Duodenal mucosa (tissue), 2 donors: Measurements from ENCODE around the gene LINC00237.

ENCODE experiments used
- H3K27ac ChIP-seq: one replicate; pipeline ENCODE4 v1.7.0; 2013; ENCODE audit warnings: low read depth, low read length
- H3K27me3 ChIP-seq, 2 donors: one replicate each; pipeline ENCODE4 v1.7.0; 2013; ENCODE audit warnings: low read length in 2 of 2, control low read depth in 1 of 2; ENCODE audit not compliant: insufficient read depth in 2 of 2, control insufficient read depth in 1 of 2
- H3K36me3 ChIP-seq, 2 donors: one replicate each; pipeline ENCODE4 v1.7.0; 2013; ENCODE audit warnings: low read length in 2 of 2, control low read depth in 1 of 2; ENCODE audit not compliant: insufficient read depth in 2 of 2, control insufficient read depth in 1 of 2
- H3K4me1 ChIP-seq, 2 donors: one replicate each; pipeline ENCODE4 v1.7.0; 2013; ENCODE audit warnings: low read length in 2 of 2, control low read depth in 1 of 2; ENCODE audit not compliant: insufficient read depth in 2 of 2, control insufficient read depth in 1 of 2
- H3K4me3 ChIP-seq, 2 donors: one replicate each; pipeline ENCODE4 v1.7.0; 2013; ENCODE audit warnings: low read length in 2 of 2, low read depth in 1 of 2
- H3K9ac ChIP-seq, 2 donors: one replicate each; pipeline ENCODE4 v1.7.0; 2013; ENCODE audit warnings: low read length in 2 of 2, low read depth in 1 of 2
- H3K9me3 ChIP-seq, 2 donors: one replicate each; pipeline ENCODE4 v1.7.0; 2013; ENCODE audit warnings: low read length in 2 of 2, control low read depth in 1 of 2; ENCODE audit not compliant: control insufficient read depth in 1 of 2

Gene LINC00237

DNA sequence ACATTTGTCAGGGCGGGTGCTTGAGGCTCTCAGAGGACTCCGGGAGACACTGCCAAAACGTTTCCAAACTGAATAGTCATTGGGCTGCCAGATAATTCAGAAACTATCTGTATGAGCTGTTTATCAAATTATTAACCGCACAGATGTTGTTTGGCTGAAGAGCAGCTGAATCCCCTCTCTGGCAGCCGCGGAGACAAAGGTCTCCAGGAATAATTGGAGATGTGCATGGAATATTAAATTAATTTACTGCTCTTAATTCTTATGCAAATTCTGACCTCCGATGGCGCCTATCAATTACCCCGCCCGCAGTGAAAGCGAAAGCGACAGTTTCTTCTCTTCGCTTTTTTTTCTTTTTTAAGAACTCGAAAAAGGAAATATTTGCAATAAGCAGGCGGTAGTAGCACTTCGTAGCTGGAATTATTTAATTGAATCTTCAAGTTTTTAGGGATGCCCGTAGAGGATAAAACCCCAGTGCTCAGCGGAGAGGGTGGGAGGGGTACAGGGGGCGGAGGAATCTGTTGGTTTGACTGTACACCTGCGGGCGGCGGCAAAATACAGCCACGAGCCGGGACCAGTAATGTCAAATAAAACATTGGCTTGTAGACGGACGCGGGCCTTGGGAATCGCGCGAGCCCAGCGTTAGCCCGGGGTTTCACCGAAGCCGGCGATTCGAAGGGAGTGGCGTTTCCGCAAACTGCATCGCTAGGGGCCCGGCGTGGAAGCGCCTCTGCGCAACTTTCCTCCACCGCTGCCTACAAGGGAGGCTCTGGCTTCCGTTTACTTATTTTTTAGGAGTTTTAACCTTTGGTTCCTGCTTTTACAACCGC is 6.2 kb downstream of the LINC00237 start:
- peaks cover 48 to 90% of the 10 kb centered on the region in 2 donors for H3K27me3 ChIP-seq
- peak overlapping the region; percentile 67 to 80 for H3K4me3 ChIP-seq
- H3K36me3 ChIP-seq, result no peaks in the 10 kb centered on the region
- H3K9me3 ChIP-seq, result no peaks in the 10 kb centered on the region
- H3K27ac ChIP-seq, result no peak overlapping the region
- peak overlapping the region; percentile 25 to 55 for H3K9ac ChIP-seq
- H3K4me1 ChIP-seq, result peaks cover 23 to 27% of the 10 kb centered on the region in 2 donors

DNA sequence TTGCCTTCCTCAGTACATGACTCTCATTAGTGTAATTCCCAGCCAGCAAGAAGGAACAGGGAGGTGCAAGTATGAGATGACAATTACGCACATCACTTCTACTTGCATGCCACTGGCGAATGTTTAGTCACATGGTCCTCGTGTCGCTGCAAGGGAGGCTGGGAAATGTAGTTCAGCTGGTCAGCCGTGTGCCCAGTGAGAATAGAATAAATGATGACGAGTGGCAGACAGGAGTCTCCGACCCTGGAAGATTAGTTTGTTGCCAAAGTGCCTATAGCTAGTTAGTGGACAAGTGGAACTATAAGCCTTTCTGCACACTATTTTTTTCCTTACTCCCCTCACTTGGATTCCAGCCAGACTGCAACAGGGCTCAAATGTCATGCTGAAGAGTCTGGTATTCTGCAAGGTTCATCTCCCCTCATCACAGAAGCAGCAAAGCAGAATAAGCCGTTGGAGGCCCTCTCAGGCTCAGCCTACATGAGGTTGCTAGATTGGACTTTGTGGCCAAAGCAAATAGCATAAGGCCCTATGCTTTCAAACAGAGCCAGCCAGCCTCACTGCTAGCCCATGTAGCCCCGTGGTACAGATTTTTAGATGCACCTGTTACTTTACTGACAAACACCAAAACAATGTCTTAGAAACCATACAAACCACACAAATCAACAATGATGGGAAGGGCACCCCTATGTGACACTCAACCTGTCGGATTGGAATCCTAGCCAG is 9.7 kb downstream of the LINC00237 start:
- no peak overlapping the region for H3K27ac ChIP-seq
- H3K4me3 ChIP-seq, result no peak overlapping the region
- no peaks in the 10 kb centered on the region for H3K36me3 ChIP-seq
- H3K9me3 ChIP-seq, result no peaks in the 10 kb centered on the region
- H3K9ac ChIP-seq, result no peak overlapping the region
- peaks cover 24 to 81% of the 10 kb centered on the region in 2 donors for H3K27me3 ChIP-seq
- peaks cover 8 to 12% of the 10 kb centered on the region in 2 donors for H3K4me1 ChIP-seq

DNA sequence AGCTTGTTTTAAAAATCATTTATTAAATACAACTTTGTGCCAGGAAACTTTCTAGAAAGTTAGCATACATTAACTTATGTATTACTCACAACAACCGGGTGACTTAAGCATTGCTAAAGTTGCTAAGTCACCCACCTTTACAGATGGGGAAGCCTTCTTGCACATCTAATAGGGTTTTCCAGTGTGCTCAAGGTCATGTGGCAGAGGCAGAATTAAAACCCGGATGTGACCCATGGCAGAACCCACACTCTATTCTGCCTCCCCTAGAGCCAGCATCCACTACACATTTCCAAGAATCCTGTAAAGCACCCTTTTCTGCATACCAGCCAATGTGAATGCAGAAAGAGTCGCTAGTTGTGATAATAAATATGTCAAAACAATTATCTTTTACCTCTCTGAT is 13.4 kb downstream of the LINC00237 start:
- Histone ChIP-seq H3K9ac (no peak overlapping the region), H3K9me3 (no peaks in the 10 kb centered on the region), H3K4me1 (no peaks in the 10 kb centered on the region), H3K27me3 (peaks cover 16 to 61% of the 10 kb centered on the region in 2 donors), H3K36me3 (no peaks in the 10 kb centered on the region), H3K4me3 (no peak overlapping the region), H3K27ac (no peak overlapping the region)

DNA sequence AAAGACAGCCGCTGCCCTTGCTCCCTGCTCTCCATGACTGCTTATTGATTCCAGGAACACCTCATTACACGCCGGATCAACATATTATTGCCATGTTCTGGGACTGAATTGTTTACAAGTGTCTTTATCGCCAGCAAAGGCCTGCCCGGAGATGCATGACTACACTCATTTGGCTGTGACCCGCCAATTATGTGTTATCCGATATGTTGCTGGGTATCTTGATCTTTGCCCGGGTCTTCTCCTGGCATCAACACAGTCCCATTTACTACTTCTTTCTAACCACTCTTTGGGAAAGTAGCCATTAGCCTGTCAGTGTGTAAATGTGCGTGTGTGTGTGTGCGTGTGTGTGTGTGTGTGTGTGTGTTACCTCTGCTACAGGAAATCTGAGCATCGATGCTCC is 15.4 kb downstream of the LINC00237 start:
- Histone ChIP-seq H3K4me3 (no peak overlapping the region), H3K9me3 (no peaks in the 10 kb centered on the region), H3K4me1 (no peaks in the 10 kb centered on the region), H3K36me3 (no peaks in the 10 kb centered on the region), H3K27ac (no peak overlapping the region), H3K27me3 (peaks cover 16 to 47% of the 10 kb centered on the region in 2 donors), H3K9ac (no peak overlapping the region)

DNA sequence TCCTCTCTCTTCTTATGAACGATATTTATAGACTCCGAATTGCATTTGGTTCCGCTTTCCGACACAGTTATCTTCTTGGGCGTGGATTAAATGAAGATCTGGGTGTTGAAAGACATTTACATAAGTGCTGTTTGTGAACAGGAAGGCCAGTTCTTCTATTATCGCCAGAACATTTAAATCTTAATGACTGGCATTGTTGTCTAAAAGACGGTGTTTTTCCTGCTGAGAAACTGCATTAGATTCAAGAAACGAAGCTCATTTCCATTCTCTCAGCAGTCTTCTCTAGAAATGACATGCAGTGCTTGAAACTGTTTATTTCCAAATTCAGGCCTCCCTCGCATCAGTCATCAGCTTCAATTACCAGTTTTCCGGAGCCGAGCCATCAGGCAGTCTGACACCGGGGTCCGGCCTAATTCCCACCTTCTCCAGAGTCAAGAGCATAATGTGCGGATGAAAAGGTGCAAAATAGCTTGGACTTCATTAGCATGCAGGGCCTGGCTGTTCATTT is 16.0 kb downstream of the LINC00237 start:
- H3K4me1 ChIP-seq, result no peaks in the 10 kb centered on the region
- no peak overlapping the region for H3K9ac ChIP-seq
- peaks cover 16 to 42% of the 10 kb centered on the region in 2 donors for H3K27me3 ChIP-seq
- H3K9me3 ChIP-seq, result no peaks in the 10 kb centered on the region
- no peaks in the 10 kb centered on the region for H3K36me3 ChIP-seq
- no peak overlapping the region for H3K27ac ChIP-seq
- no peak overlapping the region for H3K4me3 ChIP-seq

DNA sequence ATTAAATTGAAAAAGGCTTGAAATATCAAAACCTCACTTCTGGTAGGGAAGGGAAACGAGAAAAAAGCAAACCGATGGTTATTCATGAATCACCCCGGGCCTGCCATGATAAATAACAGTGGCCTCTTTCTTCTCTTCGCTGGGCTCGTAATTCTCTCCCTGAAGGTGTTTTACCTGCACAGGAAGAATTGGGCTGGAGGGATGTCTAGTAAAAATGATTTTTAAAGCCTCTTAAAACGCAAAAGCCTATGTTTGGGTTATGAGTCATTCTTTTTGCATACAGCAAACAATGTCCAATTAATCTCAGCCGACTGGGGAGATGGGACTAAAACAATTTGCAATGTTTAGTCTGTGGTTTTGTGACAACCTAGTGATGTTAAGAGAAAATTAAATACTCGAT is 16.8 kb downstream of the LINC00237 start:
- Histone ChIP-seq H3K36me3 (no peaks in the 10 kb centered on the region), H3K9me3 (no peaks in the 10 kb centered on the region), H3K9ac (no peak overlapping the region), H3K27me3 (peaks cover 17 to 42% of the 10 kb centered on the region in 2 donors), H3K4me3 (no peak overlapping the region), H3K4me1 (no peaks in the 10 kb centered on the region), H3K27ac (no peak overlapping the region)

DNA sequence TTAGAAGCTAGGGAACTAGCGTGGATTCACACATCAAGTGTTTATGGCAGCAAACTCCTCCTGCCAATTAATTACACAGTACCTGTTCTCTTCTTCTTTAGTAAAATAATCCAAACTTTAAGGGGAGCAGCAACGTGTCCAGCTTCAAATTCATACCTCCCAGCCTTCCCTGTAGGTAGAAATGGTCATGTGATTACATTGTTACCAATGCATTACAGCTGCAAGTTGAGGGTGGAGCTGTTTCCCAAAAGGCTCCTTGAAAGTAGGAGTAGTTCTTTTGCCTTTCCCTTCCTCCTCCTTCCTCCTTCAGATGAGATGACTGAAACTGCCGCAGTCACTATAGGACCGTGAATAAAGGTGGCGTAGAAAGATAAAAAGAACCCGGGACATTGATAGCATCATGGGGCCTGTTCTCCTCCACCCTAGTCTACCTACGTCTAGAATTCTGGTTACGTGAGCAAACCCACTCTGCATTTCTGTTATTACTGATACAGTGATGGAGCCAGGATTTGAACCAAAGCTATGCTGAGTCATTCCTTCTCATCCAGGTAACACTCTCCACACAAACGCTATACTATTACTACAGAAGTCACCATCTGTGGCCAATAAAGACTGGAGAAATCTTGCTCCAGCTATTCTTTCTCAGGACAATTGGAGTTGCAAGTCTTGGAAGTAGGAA is 18.2 kb downstream of the LINC00237 start:
- Histone ChIP-seq H3K36me3 (no peaks in the 10 kb centered on the region), H3K9ac (no peak overlapping the region), H3K27me3 (peaks cover 16 to 34% of the 10 kb centered on the region in 2 donors), H3K27ac (no peak overlapping the region), H3K4me3 (no peak overlapping the region), H3K4me1 (no peaks in the 10 kb centered on the region), H3K9me3 (no peaks in the 10 kb centered on the region)

DNA sequence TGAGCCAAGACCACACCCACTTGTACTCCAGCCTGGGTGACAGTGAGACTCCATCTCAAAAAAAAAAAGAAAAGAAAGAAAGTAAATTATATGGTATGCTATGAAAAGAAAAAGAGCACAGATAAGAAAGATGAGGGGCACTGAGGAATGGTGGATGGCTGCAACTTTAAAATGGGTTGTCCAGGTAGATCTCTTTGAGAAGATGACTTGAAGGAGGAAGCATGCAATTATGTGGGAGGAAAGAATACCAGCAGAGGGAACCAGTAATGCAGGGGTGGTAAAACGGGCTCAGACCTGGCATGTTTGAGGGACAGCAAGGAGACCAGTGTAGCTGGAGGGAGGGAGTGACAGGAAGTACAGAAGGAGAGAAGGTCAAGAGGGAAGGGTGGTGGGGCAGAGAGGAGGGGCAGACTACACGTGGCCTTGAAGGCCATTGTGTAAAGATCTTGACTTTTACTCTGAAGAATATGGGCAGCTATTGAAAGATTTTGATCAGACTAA is 22.3 kb downstream of the LINC00237 start:
- H3K9ac ChIP-seq, result no peak overlapping the region
- H3K9me3 ChIP-seq, result no peaks in the 10 kb centered on the region
- H3K36me3 ChIP-seq, result no peaks in the 10 kb centered on the region
- peaks cover 3 to 14% of the 10 kb centered on the region in 2 donors for H3K27me3 ChIP-seq
- no peak overlapping the region for H3K27ac ChIP-seq
- H3K4me3 ChIP-seq, result no peak overlapping the region
- no peaks in the 10 kb centered on the region for H3K4me1 ChIP-seq

DNA sequence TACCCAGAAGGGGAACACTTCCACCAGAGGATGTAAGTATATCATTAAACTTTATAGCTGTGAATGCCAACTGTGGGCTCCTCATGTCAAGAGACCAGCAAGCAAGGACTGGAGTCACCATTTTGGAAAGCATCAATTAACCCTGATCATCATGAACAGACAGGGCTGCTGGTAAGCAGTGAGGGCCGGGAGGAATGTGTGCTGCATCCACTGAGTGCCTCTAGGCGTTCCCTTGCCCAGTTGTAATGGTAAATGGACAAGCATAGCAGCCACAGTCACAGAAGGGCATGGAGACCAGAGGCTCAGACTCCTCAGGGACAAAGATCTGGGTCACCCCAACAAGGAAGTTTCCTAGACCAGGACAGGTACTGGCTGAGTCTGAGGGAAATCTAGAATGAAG is 23.6 kb downstream of the LINC00237 start:
- Histone ChIP-seq H3K9me3 (no peaks in the 10 kb centered on the region), H3K27me3 (peaks cover 3 to 22% of the 10 kb centered on the region in 2 donors), H3K4me1 (no peaks in the 10 kb centered on the region), H3K36me3 (no peaks in the 10 kb centered on the region), H3K27ac (no peak overlapping the region), H3K4me3 (no peak overlapping the region), H3K9ac (no peak overlapping the region)
